Measurements from ENCODE around the gene ACBD6. TPM values are rescaled to one million over a fixed set of nuclear protein-coding genes. Genes with fewer than 3 reads are reported as not detected.

ACBD6 gene
- total RNA-seq, 1 donor from 2014 or later: 57.5 TPM

DNA sequence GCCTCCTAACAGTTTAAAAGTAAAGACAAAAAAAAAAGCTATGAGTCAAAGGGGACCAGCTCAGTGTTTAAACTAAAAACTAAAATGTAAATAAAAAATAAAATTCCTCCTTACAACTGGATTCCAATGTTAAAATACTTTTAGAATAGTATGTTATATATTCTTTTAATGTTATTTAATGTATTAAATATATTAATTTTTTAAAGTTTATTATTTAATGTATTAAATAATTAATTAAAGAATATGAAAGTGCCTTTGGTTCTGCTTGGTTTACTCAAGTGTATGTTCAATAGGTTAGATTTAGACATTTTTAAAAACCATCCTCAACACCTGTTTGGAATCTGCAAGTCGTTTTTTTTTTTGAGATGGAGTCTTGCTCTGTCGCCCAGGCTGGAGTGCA lies 13.1 kb downstream of the ACBD6 start:
- H3K4me1 Mint-ChIP-seq (ENCODE audit: unreplicated experiment): no peaks in the 10 kb centered on the region
- DNase-seq (ENCODE audit: extremely low spot score, unreplicated experiment): no peak
- H3K27me3 Mint-ChIP-seq (ENCODE audit: unreplicated experiment): no peaks in the 10 kb centered on the region
- no peak overlapping the region for H3K27ac Mint-ChIP-seq (ENCODE audit: unreplicated experiment)
- no peak overlapping the region for H3K4me3 Mint-ChIP-seq (ENCODE audit: unreplicated experiment)
- no peaks in the 10 kb centered on the region for H3K9me3 Mint-ChIP-seq (ENCODE audit: unreplicated experiment)
- TF ChIP-seq, protein P1, sequence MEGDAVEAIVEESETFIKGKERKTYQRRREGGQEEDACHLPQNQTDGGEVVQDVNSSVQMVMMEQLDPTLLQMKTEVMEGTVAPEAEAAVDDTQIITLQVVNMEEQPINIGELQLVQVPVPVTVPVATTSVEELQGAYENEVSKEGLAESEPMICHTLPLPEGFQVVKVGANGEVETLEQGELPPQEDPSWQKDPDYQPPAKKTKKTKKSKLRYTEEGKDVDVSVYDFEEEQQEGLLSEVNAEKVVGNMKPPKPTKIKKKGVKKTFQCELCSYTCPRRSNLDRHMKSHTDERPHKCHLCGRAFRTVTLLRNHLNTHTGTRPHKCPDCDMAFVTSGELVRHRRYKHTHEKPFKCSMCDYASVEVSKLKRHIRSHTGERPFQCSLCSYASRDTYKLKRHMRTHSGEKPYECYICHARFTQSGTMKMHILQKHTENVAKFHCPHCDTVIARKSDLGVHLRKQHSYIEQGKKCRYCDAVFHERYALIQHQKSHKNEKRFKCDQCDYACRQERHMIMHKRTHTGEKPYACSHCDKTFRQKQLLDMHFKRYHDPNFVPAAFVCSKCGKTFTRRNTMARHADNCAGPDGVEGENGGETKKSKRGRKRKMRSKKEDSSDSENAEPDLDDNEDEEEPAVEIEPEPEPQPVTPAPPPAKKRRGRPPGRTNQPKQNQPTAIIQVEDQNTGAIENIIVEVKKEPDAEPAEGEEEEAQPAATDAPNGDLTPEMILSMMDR (IDR thresholded peaks at IDR 0.05): no peak
- peaks cover 36% of the 10 kb centered on the region for H3K36me3 Mint-ChIP-seq (ENCODE audit: unreplicated experiment)

DNA sequence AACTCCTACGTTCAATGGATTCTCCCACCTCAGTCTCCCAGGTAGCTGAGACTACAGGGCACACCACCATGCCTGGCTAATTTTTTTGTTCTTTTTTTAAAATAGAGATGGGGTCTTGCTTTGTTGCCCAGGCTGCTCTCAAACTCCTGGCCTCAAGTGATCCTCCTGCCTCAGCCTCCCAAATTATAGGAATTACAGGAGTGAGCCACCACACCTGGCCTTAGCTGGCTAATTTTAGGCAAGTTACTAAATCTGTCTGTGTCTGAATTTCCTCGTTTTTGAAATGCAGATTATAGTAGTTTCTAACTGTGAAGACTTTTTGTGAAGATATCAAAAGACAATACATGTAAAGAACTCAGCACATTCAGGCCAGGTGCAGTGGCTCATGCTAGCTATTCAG lies 13.7 kb downstream of the ACBD6 start:
- H3K27ac Mint-ChIP-seq (ENCODE audit: unreplicated experiment): no peak overlapping the region
- no peaks in the 10 kb centered on the region for H3K9me3 Mint-ChIP-seq (ENCODE audit: unreplicated experiment)
- no peaks in the 10 kb centered on the region for H3K4me1 Mint-ChIP-seq (ENCODE audit: unreplicated experiment)
- peaks cover 33% of the 10 kb centered on the region for H3K36me3 Mint-ChIP-seq (ENCODE audit: unreplicated experiment)
- H3K4me3 Mint-ChIP-seq (ENCODE audit: unreplicated experiment): no peak overlapping the region
- TF ChIP-seq, protein P1 (IDR thresholded peaks at IDR 0.05): no peak
- no peaks in the 10 kb centered on the region for H3K27me3 Mint-ChIP-seq (ENCODE audit: unreplicated experiment)
- no peak for DNase-seq (ENCODE audit: extremely low spot score, unreplicated experiment)

DNA sequence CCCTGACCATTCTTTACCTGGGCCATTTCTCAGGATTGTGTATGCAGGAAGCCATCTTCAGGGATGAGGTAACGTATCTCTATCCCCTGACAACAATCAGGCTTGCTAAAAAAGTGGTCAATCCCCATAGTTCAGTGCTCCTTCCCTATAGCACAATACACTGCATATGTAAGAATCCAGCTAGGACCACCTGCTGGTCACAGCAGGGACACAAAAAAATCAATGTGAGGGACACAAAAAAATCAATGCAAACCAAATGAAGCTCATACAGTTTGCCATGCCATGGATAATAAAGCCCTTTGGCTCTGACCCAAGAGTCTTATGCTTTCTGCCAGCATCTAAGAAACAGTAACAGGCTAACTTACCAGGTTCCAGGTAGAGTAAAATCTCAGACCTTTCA lies 16.3 kb downstream of the ACBD6 start:
- Mint-ChIP-seq H3K36me3 (ENCODE audit: unreplicated experiment) (peaks cover 26% of the 10 kb centered on the region), H3K27me3 (ENCODE audit: unreplicated experiment) (no peaks in the 10 kb centered on the region), H3K4me1 (ENCODE audit: unreplicated experiment) (peaks cover 6% of the 10 kb centered on the region), H3K9me3 (ENCODE audit: unreplicated experiment) (no peaks in the 10 kb centered on the region), H3K4me3 (ENCODE audit: unreplicated experiment) (no peak overlapping the region), H3K27ac (ENCODE audit: unreplicated experiment) (no peak overlapping the region)
- TF ChIP-seq, protein P1 (IDR thresholded peaks at IDR 0.05): no peak
- DNase-seq (ENCODE audit: extremely low spot score, unreplicated experiment): no peak

DNA sequence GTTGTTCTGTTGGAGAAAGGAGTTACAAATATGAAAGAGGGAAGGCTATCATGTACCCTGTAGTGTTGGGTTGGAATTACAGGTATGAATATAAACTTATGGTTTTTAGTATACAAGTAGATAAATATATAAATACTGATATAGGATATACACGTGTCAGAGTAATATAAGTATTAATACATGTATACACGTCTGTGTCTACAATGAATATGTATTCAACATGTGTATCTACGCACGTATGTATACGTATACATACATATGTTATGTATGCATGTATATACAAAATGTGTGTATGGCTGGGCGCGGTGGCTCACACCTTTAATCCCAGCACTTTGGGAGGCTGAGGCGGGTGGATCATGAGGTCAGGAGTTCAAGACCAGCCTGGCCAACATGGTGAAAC lies 17.9 kb downstream of the ACBD6 start:
- Mint-ChIP-seq H3K36me3 (ENCODE audit: unreplicated experiment) (peaks cover 28% of the 10 kb centered on the region), H3K4me3 (ENCODE audit: unreplicated experiment) (no peak overlapping the region), H3K4me1 (ENCODE audit: unreplicated experiment) (peaks cover 6% of the 10 kb centered on the region), H3K27me3 (ENCODE audit: unreplicated experiment) (no peaks in the 10 kb centered on the region), H3K27ac (ENCODE audit: unreplicated experiment) (no peak overlapping the region), H3K9me3 (ENCODE audit: unreplicated experiment) (no peaks in the 10 kb centered on the region)
- DNase-seq (ENCODE audit: extremely low spot score, unreplicated experiment): no peak
- TF ChIP-seq, protein P1 (IDR thresholded peaks at IDR 0.05): no peak

DNA sequence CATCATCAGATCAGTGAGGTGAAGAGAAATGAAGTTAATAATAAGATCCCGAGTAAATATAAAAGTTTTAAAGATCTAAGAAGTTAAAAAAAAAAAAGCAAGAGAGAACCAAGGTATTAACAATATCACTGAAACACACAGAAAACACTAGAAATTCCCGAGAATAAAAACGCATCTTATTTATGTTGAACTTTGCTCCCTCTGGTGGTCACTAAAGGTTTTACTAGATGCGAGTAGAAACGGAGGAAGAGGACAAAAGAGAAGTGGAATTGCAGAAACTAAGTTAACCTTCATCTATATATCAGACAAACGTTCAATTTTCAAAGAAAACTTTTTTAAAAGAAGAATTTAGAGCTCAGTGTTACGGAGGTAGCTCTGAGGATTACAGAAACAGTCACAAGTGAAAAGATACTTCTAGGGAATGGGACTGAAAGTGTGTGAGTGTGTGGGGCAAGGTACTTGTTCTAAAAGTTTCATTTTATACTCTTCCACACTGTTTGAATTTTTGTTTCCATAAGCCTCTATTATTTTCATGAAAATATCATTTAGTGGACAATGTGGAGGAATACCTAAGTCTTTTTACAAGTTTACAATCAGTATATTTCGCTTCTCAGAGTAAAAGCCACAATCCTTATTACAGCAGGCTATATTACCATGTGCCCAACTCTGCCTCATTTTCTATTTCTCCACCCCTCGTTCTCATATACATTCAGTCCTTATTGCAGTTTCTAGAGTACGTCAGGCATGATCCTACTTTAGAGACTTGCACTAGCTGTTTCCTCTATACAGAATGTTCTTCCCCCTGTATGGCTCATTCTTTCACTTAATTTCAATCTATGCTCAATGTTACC lies 19.7 kb downstream of the ACBD6 start:
- Mint-ChIP-seq H3K4me1 (ENCODE audit: unreplicated experiment) (peaks cover 6% of the 10 kb centered on the region), H3K4me3 (ENCODE audit: unreplicated experiment) (peak overlapping the region; percentile 20), H3K27ac (ENCODE audit: unreplicated experiment) (no peak overlapping the region), H3K36me3 (ENCODE audit: unreplicated experiment) (peaks cover 27% of the 10 kb centered on the region), H3K27me3 (ENCODE audit: unreplicated experiment) (no peaks in the 10 kb centered on the region), H3K9me3 (ENCODE audit: unreplicated experiment) (no peaks in the 10 kb centered on the region)
- DNase-seq (ENCODE audit: extremely low spot score, unreplicated experiment): no peak
- TF ChIP-seq, protein P1 (IDR thresholded peaks at IDR 0.05): peak; percentile 75

All from osteocyte (in vitro differentiated cells).